GM12891 (cell line): ENCODE data around the gene ST8SIA2.

ENCODE experiments used
- POLR2A ChIP-seq: IDR thresholded peaks from 2 replicates; pipeline ENCODE4 v1.6.1; 2011; ENCODE audit warnings: low read depth, low read length, control low read depth
- POLR2AphosphoS5 ChIP-seq: IDR thresholded peaks from 2 replicates; pipeline ENCODE4 v1.6.1; 2011; ENCODE audit warnings: low read depth, low read length, control low read depth
- POU2F2 ChIP-seq: IDR thresholded peaks from 2 replicates; pipeline ENCODE4 v1.6.1; 2011; ENCODE audit warnings: low read depth, mild to moderate bottlenecking, control low read depth, low read length, moderate library complexity
- TAF1 ChIP-seq: IDR thresholded peaks from 2 replicates; pipeline ENCODE4 v1.6.1; 2011; ENCODE audit warnings: low read depth, low read length, control low read depth

- no peak for TF ChIP-seq POLR2A
- no peak for TF ChIP-seq TAF1
- TF ChIP-seq POU2F2 = no peak
- TF ChIP-seq POLR2AphosphoS5 = no peak
Observed at GRCh38 chr15:92400573-92400972, 6.9 kb downstream of the ST8SIA2 start.
